ENCODE data around the gene RCE1.

The RCE1 gene

DNA sequence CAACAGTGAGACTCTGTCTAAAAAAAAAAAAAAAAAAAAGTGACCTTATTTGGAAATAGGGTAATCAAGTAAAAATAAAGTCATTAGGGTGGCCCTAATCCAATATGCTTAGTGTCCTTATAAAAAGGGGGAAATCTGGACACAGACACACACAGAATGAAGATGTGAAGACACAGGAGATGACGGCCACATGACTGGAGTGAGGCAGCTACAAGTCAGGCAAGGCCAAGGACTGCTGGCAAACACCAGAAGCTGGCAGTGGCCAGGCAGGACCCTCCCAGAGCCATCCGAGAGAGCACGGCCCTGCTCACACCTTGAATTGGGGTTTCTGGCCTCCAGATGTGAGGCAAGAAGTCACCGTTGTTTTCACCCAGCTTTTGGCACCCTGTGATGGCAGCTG is 42.2 kb downstream of the RCE1 start:
- Histone ChIP-seq H3K79me2 (ENCODE audit: insufficient read depth, low read length) (no peaks in the 10 kb centered on the region), H3K27me3 (ENCODE audit: insufficient read depth, low read length, poor library complexity) (no peaks in the 10 kb centered on the region), H3K4me1 (ENCODE audit: insufficient read depth, low read length) (peaks cover 20% of the 10 kb centered on the region), H3K27ac (ENCODE audit: low read length) (no peak overlapping the region), H3K4me2 (ENCODE audit: insufficient read depth, low read length) (no peak overlapping the region), H3K36me3 (ENCODE audit: insufficient read depth, low read length) (no peaks in the 10 kb centered on the region), H3K4me3 (ENCODE audit: low read depth in 1 of 2, low read length in 2 of 2) (no peak overlapping the region), H2AFZ (ENCODE audit: low read depth, low read length) (no peak overlapping the region), H3K9ac (ENCODE audit: low read depth, low read length) (no peak overlapping the region), H3K9me3 (ENCODE audit: insufficient read depth, low read length, severe bottlenecking) (no peaks in the 10 kb centered on the region), H4K20me1 (ENCODE audit: insufficient read depth, low read length) (peaks cover 7% of the 10 kb centered on the region; the same call in 1 of the 2 replicates)
- DNase-seq (no peak), ATAC-seq (ENCODE audit: insufficient read depth, low read depth) (no peak)
- TF ChIP-seq, protein P1, sequence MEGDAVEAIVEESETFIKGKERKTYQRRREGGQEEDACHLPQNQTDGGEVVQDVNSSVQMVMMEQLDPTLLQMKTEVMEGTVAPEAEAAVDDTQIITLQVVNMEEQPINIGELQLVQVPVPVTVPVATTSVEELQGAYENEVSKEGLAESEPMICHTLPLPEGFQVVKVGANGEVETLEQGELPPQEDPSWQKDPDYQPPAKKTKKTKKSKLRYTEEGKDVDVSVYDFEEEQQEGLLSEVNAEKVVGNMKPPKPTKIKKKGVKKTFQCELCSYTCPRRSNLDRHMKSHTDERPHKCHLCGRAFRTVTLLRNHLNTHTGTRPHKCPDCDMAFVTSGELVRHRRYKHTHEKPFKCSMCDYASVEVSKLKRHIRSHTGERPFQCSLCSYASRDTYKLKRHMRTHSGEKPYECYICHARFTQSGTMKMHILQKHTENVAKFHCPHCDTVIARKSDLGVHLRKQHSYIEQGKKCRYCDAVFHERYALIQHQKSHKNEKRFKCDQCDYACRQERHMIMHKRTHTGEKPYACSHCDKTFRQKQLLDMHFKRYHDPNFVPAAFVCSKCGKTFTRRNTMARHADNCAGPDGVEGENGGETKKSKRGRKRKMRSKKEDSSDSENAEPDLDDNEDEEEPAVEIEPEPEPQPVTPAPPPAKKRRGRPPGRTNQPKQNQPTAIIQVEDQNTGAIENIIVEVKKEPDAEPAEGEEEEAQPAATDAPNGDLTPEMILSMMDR (IDR thresholded peaks at IDR 0.05; ENCODE audit: borderline replicate concordance, extremely low read depth, low read length, poor library complexity, severe bottlenecking), result no peak
- no peak for TF ChIP-seq EZH2 (IDR thresholded peaks at IDR 0.05; ENCODE audit: borderline replicate concordance, low read depth, low read length, severe bottlenecking)

GRCh38 chr11:66885950-66886440 is 42.8 kb downstream of the RCE1 start:
- no peak overlapping the region for H3K4me2 ChIP-seq (ENCODE audit: insufficient read depth, low read length)

DNA sequence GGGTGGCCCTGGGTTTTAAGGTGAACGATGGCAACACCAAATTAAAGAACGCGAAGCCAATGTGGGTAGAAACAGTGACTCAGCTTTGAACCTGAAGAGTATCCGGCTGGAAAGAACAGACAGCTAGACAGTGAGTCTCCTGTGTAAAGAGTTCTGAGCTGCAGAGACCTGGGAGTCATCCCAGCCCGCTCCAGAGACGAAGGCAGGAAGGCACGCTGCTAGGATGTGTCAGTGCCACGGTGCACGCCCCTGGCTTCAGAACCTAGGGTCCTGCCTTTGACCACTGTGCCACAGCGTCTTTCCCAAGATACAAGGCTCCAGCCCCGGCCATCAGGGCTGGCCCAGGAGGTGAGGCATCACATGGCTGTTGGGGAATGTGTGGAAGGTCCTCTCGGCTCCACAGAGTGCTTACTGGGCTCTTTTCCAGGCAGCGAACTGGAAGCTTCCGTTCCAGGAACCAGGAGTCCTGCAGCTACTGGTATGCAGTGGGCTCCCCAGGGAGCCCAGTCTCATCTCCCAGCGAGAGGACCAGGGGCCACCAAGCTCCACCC is 43.5 kb downstream of the RCE1 start:
- Histone ChIP-seq H4K20me1 (ENCODE audit: insufficient read depth, low read length) (no peaks in the 10 kb centered on the region), H3K36me3 (ENCODE audit: insufficient read depth, low read length) (no peaks in the 10 kb centered on the region), H3K79me2 (ENCODE audit: insufficient read depth, low read length) (no peaks in the 10 kb centered on the region), H3K27ac (ENCODE audit: low read length) (no peak overlapping the region), H3K9ac (ENCODE audit: low read depth, low read length) (no peak overlapping the region), H2AFZ (ENCODE audit: low read depth, low read length) (no peak overlapping the region), H3K9me3 (ENCODE audit: insufficient read depth, low read length, severe bottlenecking) (no peaks in the 10 kb centered on the region), H3K4me1 (ENCODE audit: insufficient read depth, low read length) (peaks cover 7% of the 10 kb centered on the region), H3K27me3 (ENCODE audit: insufficient read depth, low read length, poor library complexity) (no peaks in the 10 kb centered on the region), H3K4me3 (ENCODE audit: low read depth in 1 of 2, low read length in 2 of 2) (no peak overlapping the region), H3K4me2 (ENCODE audit: insufficient read depth, low read length) (no peak overlapping the region)
- DNase-seq (no peak), ATAC-seq (ENCODE audit: insufficient read depth, low read depth) (no peak)
- TF ChIP-seq EZH2 (IDR thresholded peaks at IDR 0.05; ENCODE audit: borderline replicate concordance, low read depth, low read length, severe bottlenecking), result no peak
- TF ChIP-seq, protein P1 (IDR thresholded peaks at IDR 0.05; ENCODE audit: borderline replicate concordance, extremely low read depth, low read length, poor library complexity, severe bottlenecking), result no peak

More at GRCh38 chr11:66885950-66886440, 42.8 kb downstream of the RCE1 start:
- H3K36me3 ChIP-seq (ENCODE audit: insufficient read depth, low read length), result no peaks in the 10 kb centered on the region
- no peak overlapping the region for H3K27ac ChIP-seq (ENCODE audit: low read length)
- H3K4me1 ChIP-seq (ENCODE audit: insufficient read depth, low read length), result peaks cover 15% of the 10 kb centered on the region
- DNase-seq, result no peak
- H3K27me3 ChIP-seq (ENCODE audit: insufficient read depth, low read length, poor library complexity), result no peaks in the 10 kb centered on the region
- TF ChIP-seq, protein P1 (IDR thresholded peaks at IDR 0.05; ENCODE audit: borderline replicate concordance, extremely low read depth, low read length, poor library complexity, severe bottlenecking), result no peak
- TF ChIP-seq EZH2 (IDR thresholded peaks at IDR 0.05; ENCODE audit: borderline replicate concordance, low read depth, low read length, severe bottlenecking), result no peak
- H3K9ac ChIP-seq (ENCODE audit: low read depth, low read length), result no peak overlapping the region
- H3K9me3 ChIP-seq (ENCODE audit: insufficient read depth, low read length, severe bottlenecking), result no peaks in the 10 kb centered on the region
- ATAC-seq (ENCODE audit: insufficient read depth, low read depth), result no peak
- H2AFZ ChIP-seq (ENCODE audit: low read depth, low read length), result no peak overlapping the region
- H4K20me1 ChIP-seq (ENCODE audit: insufficient read depth, low read length), result peaks cover 7% of the 10 kb centered on the region; the same call in 1 of the 2 replicates
- H3K4me3 ChIP-seq (ENCODE audit: low read depth in 1 of 2, low read length in 2 of 2), result no peak overlapping the region
- no peaks in the 10 kb centered on the region for H3K79me2 ChIP-seq (ENCODE audit: insufficient read depth, low read length)

Measured in DND-41 (cell line).